Omental fat pad (tissue), 4 donors: Measurements from ENCODE around the gene ZNF428. TPM values are rescaled to one million over a fixed set of nuclear protein-coding genes. Genes with fewer than 3 reads are reported as not detected.

ENCODE experiments used
- ATAC-seq: fragments of 150-250 bp; one replicate; pipeline ENCODE4 v1.9.1; 2016; ENCODE audit warnings: mild to moderate bottlenecking, moderate library complexity; ENCODE audit not compliant: low FRiP score
- DNase-seq: peaks from one replicate; pipeline ENCODE4 v3.0.0-alpha.2; 2019; ENCODE audit warnings: low spot score
- total RNA-seq, 4 donors: library from RNA; depleted of rRNA; stranded (reverse); fragments of >200 nt; gene quantifications; one replicate each; pipeline ENCODE4 v1.1.0, GENCODE V29; 2016
- TF ChIP-seq, protein P1 (sequence below), 3 donors: fragments of 450-650 bp; IDR thresholded peaks; one replicate each; pipeline ENCODE4 v1.5.1; 2016 to 2017; ENCODE audit warnings: antibody characterized with exemption in 3 of 3, mild to moderate bottlenecking in 3 of 3, moderate library complexity in 2 of 3

ZNF428 gene
- total RNA-seq, 4 donors from 2014 or later, result 15.4 to 22.1 (median 16.2) TPM

DNA sequence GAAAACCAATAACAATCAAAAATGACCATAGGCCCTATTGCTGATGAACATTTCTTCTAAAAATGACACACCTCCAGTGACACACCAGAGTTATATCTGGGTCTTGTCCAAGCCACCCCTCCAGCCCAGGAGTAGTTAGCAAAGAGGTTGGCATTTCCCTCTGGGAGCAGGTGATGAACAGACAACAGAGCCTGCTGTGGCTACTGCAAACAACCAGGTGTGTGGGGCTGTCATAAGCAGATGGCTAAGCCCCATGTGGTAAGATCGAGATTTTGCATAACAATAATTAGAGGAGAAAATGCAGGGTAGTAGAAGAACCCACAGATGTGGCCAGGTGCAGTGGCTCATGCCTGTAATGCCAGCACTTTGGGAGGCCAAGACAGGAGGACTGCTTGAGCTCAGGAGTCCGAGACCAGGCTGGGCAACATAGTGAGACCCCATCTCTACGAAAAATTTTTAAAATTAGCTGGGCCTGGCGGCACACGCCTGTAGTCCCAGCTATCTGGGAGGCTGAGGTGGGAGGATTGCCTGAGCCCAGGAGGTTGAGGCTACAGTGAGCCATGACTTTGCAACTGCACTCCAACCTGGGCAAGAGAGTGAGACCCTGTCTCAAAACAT lies 49.1 kb downstream of the ZNF428 start:
- ATAC-seq (no peak), DNase-seq (no peak)
- TF ChIP-seq, protein P1, sequence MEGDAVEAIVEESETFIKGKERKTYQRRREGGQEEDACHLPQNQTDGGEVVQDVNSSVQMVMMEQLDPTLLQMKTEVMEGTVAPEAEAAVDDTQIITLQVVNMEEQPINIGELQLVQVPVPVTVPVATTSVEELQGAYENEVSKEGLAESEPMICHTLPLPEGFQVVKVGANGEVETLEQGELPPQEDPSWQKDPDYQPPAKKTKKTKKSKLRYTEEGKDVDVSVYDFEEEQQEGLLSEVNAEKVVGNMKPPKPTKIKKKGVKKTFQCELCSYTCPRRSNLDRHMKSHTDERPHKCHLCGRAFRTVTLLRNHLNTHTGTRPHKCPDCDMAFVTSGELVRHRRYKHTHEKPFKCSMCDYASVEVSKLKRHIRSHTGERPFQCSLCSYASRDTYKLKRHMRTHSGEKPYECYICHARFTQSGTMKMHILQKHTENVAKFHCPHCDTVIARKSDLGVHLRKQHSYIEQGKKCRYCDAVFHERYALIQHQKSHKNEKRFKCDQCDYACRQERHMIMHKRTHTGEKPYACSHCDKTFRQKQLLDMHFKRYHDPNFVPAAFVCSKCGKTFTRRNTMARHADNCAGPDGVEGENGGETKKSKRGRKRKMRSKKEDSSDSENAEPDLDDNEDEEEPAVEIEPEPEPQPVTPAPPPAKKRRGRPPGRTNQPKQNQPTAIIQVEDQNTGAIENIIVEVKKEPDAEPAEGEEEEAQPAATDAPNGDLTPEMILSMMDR (IDR thresholded peaks at IDR 0.05), result no peak

DNA sequence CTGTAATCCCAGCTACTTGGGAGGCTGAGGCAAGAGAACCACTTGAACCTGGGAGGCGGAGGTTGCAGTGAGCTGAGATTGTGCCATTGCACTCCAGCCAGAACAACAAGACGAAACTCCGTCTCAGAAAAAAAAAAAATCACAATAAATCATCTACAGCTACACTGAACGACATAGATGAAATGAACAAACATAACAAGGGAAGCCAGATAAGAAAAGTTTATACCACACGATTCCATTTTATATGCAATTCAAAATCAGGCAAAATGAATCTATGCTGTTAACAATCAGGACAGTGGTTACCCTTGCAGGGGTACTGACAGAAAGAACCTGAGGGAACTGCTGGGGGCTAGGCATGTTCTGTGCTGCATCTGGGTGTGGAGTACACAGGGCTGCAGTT lies 49.8 kb downstream of the ZNF428 start:
- DNase-seq, result no peak
- TF ChIP-seq, protein P1 (IDR thresholded peaks at IDR 0.05), result no peak
- ATAC-seq, result no peak

DNA sequence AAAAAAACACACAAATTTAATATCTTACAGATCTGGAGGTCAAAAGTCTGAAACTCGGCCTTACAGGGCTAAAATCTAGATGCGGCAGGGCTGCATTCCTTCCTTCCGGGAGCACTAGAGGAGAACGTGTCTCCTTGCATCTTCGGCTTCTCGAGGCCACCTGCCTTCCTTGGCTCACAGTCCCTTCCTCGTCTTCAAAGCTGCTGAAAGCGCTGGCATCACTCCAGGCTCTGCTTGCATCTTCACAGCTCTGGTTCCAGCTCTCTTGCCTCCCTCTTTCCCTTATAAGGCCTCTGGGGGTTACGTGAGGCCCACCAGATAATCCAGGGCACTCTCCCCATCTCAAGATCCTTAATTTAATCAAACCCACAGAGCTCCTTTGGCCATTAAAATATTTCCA lies 54.6 kb downstream of the ZNF428 start:
- DNase-seq, result no peak
- TF ChIP-seq, protein P1 (IDR thresholded peaks at IDR 0.05), result no peak

DNA sequence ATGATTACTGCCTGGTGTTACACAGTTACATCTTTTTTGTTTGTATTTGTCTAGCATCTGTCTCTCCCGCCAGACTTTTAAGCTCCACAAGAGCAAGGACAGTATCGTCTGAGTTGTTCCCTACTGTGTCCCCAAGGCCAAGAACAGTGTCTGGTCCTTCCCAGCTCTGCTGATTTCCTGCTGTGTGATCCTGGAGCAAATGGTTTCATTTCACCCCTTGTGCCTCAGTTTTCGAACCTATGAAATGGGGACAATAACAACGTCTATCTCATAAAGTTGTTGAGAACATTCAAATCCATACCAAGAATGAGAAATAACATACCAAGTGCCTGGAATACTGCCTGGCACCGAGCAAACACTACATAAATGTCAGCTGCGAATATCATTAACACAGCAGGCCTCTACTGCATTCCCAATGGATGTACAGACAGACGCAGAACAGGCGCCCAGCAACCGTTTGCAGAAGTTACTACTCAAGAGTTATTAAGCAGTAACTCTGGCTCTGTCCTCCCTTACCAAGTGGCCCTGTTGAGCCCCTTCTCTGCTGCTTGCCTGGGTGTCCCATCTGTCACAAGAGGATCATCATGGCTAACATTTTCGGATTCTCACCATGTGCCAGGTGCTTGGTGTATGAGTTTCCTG lies 55.5 kb downstream of the ZNF428 start:
- ATAC-seq, result no peak
- TF ChIP-seq, protein P1 (IDR thresholded peaks at IDR 0.05), result no peak
- no peak for DNase-seq

More for the DNA sequence above, 54.6 kb downstream of the ZNF428 start:
- no peak for ATAC-seq

DNA sequence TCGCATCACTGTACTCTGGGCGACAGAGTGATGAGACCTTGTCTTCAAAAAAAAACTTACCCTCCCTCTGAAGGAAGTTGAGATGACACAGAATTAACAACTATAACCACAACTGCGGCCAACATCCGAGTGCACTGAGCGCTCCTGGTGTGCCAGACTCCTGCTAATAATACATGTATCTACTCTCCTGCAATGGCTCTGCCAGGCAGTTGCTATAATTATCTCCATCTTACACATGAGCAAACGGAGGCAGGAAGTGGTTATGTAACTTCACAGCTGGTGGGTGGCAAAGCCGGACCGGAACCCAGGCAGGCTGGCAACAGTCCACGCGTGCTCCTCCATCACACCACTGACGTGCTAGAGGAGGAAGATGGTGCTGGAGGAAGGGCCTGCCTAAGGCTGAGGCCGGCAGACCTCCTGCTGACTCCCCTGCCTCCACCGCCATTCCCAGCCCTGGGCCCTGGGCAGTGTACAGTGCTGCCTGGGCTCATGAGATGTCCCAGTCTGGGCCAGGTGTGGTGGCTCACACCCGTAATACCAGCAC lies 56.7 kb downstream of the ZNF428 start:
- peak; percentile 41 for ATAC-seq
- TF ChIP-seq, protein P1 (IDR thresholded peaks at IDR 0.05), result no peak
- DNase-seq, result peak; percentile 30

DNA sequence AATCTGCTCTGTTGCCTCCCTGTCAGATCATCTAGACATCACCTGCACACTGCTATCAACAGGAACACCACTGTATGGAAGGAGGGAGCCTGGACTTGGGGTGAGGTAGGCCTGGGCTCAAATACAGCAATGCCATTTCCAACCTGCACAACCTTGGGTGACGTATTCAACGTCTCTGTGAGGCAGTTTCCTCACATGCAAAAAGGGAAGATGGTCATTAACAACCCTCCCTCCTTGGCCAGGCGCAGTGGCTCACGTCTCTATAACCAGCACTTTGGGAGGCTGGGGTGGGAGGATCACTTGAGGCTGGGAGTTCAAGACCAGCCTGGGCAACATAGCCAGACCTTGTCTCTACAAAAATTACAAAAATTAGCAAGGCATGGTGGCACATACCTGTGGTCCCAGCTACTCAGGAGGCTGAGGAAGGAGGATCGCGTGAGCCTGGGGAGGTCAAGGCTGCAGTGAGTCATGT lies 57.2 kb downstream of the ZNF428 start:
- no peak for DNase-seq
- TF ChIP-seq, protein P1 (IDR thresholded peaks at IDR 0.05), result no peak
- ATAC-seq, result no peak
